Endothelial cell of umbilical vein (primary cell): ENCODE results near the gene MAP2K7. TPM values are rescaled to one million over a fixed set of nuclear protein-coding genes. Genes with fewer than 3 reads are reported as not detected.

Source experiments
- BruUV-seq: library from RNA; stranded (reverse); fragments of 400-500 nt; replicated peaks from 2 replicates; lab custom pipeline; 2021; lab: Mats Ljungman, UMichigan
- CTCF ChIA-PET: fragments of 300-600, 350-600 bp; sonication (Branson Sonifier 250); formaldehyde crosslinking; loops from one replicate; lab custom pipeline; 2021; ENCODE audit warnings: antibody characterized with exemption, inconsistent platforms; lab: Charles Lee
- POLR2A ChIA-PET: fragments of 300-600, 350-600 bp; sonication (Branson Sonifier 250); formaldehyde crosslinking; loops from one replicate; lab custom pipeline; 2021; ENCODE audit warnings: antibody characterized with exemption, inconsistent platforms; lab: Charles Lee
- DNase-seq: peaks from one replicate; pipeline ENCODE4 v3.0.0-alpha.2; 2011; ENCODE audit warnings: low read depth, low spot score
- FAIRE-seq: peaks from 2 replicates; lab custom pipeline; 2011; peaks lifted over from hg19 to GRCh38; lab: Jason Lieb, UNC
- H2AFZ ChIP-seq: 2 replicates; pipeline ENCODE4 v1.6.0; 2012; ENCODE audit warnings: low read depth, low read length, control low read depth, inconsistent platforms
- H3K27ac ChIP-seq: 2 replicates; pipeline ENCODE4 v1.5.1; 2011; ENCODE audit warnings: low read depth, mild to moderate bottlenecking, control low read depth, low read length, moderate library complexity; ENCODE audit not compliant: insufficient read depth
- H3K27me3 ChIP-seq, 2 experiments: 2 replicates each; pipeline versions ENCODE4 v1.6.0 to v1.6.1; 2011; ENCODE audit warnings: low read length in 2 of 2, mixed read lengths in 1 of 2; ENCODE audit not compliant: control insufficient read depth in 2 of 2, insufficient read depth in 2 of 2
- H3K36me3 ChIP-seq, 2 experiments: 2 replicates in 1 of 2; 3 replicates in 1 of 2; pipeline ENCODE4 v1.5.1; 2011; ENCODE audit warnings: low read length in 2 of 2, mild to moderate bottlenecking in 1 of 2, moderate library complexity in 1 of 2; ENCODE audit not compliant: control insufficient read depth in 2 of 2, insufficient read depth in 2 of 2; ENCODE audit errors: extremely low read depth in 1 of 2
- H3K4me1 ChIP-seq: 3 replicates; pipeline ENCODE4 v1.5.1; 2011; ENCODE audit warnings: mild to moderate bottlenecking, low read length; ENCODE audit not compliant: control insufficient read depth, insufficient read depth; ENCODE audit errors: extremely low read depth
- H3K4me2 ChIP-seq: 2 replicates; pipeline ENCODE4 v1.6.1; 2011; ENCODE audit warnings: low read length, control low read depth, mixed read lengths; ENCODE audit not compliant: insufficient read depth
- H3K4me3 ChIP-seq, 3 experiments: fragments of 200-600 bp in 1 of 3; sonication (generic), shearing (Covaris generic) in 1 of 3; replicated peaks in 1 of 3; 2 replicates each; pipeline ENCODE4 v1.5.1; 2011 to 2016; ENCODE audit warnings: control low read depth in 3 of 3, low read length in 3 of 3, mild to moderate bottlenecking in 2 of 3, inconsistent platforms in 1 of 3, low read depth in 1 of 3, moderate library complexity in 1 of 3; ENCODE audit not compliant: insufficient read depth in 1 of 3
- H3K79me2 ChIP-seq: 2 replicates; pipeline ENCODE4 v1.6.0; 2012; ENCODE audit warnings: low read length, inconsistent platforms; ENCODE audit not compliant: control insufficient read depth, insufficient read depth
- H3K9ac ChIP-seq: replicated peaks from 2 replicates; pipeline ENCODE3; 2011; ENCODE audit warnings: low read length, control low read depth; ENCODE audit not compliant: insufficient read depth; ENCODE audit errors: extremely low read depth
- H3K9me1 ChIP-seq: replicated peaks from 3 replicates; pipeline ENCODE4 v1.6.0; 2011; ENCODE audit warnings: mild to moderate bottlenecking, low read length; ENCODE audit not compliant: control insufficient read depth, insufficient read depth; ENCODE audit errors: extremely low read depth
- H3K9me3 ChIP-seq: replicated peaks from 2 replicates; pipeline ENCODE4 v1.5.1; 2012; ENCODE audit warnings: low read length, inconsistent platforms; ENCODE audit not compliant: control insufficient read depth, insufficient read depth
- H4K20me1 ChIP-seq: replicated peaks from 2 replicates; pipeline ENCODE3; 2011; ENCODE audit warnings: mild to moderate bottlenecking, low read length; ENCODE audit not compliant: control insufficient read depth, insufficient read depth; ENCODE audit errors: extremely low read depth
- CTCF ChIP-seq, 2 donors: IDR thresholded peaks; 1 replicate in 1 of 2; 2 replicates in 1 of 2; pipeline ENCODE4 v1.5.1; 2011; ENCODE audit warnings: low read length in 2 of 2, mild to moderate bottlenecking in 2 of 2, moderate library complexity in 2 of 2, control low read depth in 1 of 2, inconsistent platforms in 1 of 2, low read depth in 1 of 2; ENCODE audit not compliant: insufficient read depth in 1 of 2; ENCODE audit errors: extremely low read depth in 1 of 2
- EZH2 ChIP-seq: IDR thresholded peaks from 2 replicates; pipeline ENCODE4 v1.6.1; 2012; ENCODE audit warnings: borderline replicate concordance, low read depth, mild to moderate bottlenecking, moderate library complexity, low read length, inconsistent platforms; ENCODE audit not compliant: severe bottlenecking
- FOS ChIP-seq: IDR thresholded peaks from 2 replicates; pipeline ENCODE4 v1.6.1; 2011; ENCODE audit warnings: mild to moderate bottlenecking, low read length, moderate library complexity, borderline replicate concordance; ENCODE audit not compliant: insufficient read depth
- GATA2 ChIP-seq: IDR thresholded peaks from 2 replicates; pipeline ENCODE4 v1.7.0; 2011; ENCODE audit warnings: low read depth, mild to moderate bottlenecking, moderate library complexity, mixed read lengths, low read length; ENCODE audit not compliant: insufficient read length, insufficient read depth
- JUN ChIP-seq: IDR thresholded peaks from 2 replicates; pipeline ENCODE4 v1.6.1; 2011; ENCODE audit warnings: borderline replicate concordance, low read depth; ENCODE audit not compliant: insufficient read length, insufficient read depth
- MAX ChIP-seq: IDR thresholded peaks from 2 replicates; pipeline ENCODE4 v1.6.1; 2011; ENCODE audit not compliant: insufficient read depth, insufficient read length
- MYC ChIP-seq: IDR thresholded peaks from one replicate; pipeline ENCODE4 v1.6.1; 2011; ENCODE audit warnings: mild to moderate bottlenecking, low read depth, low read length
- POLR2A ChIP-seq: IDR thresholded peaks from 2 replicates; pipeline ENCODE4 v1.6.1; 2012; ENCODE audit warnings: low read depth, mild to moderate bottlenecking, control low read depth, low read length
- POLR2AphosphoS5 ChIP-seq: IDR thresholded peaks from 2 replicates; pipeline ENCODE4 v1.6.1; 2012; ENCODE audit warnings: low read depth, mild to moderate bottlenecking, control low read depth, low read length, moderate library complexity; ENCODE audit not compliant: insufficient read depth
- dilution Hi-C: fragments of 300-500 bp; cut with MboI; formaldehyde crosslinking; loops from one replicate; pipeline ENCODE4 v1.15.0; 2019; ENCODE audit warnings: low sequenced_read_pairs; ENCODE audit not compliant: extremely low pct_ligation_motif_present
- intact Hi-C: fragments of 100-400 bp; cut with micrococcal nuclease; formaldehyde crosslinking; loops from one replicate; pipeline ENCODE4 v1.10.0; 2022
- polyA plus RNA-seq, 4 experiments: library from polyadenylated mRNA; depleted of rRNA in 3 of 4; stranded (reverse) in 3 of 4; unstranded in 1 of 4; fragments of >200 nt; gene quantifications; 2 replicates each; pipeline versions ENCODE4 v1.2.1 to v1.2.3, GENCODE V29; 2011 to 2012; ENCODE audit warnings: missing spikeins in 1 of 4
- total RNA-seq: library from RNA; stranded (reverse); gene quantifications from 2 replicates; pipeline ENCODE4 v1.2.3, GENCODE V29; 2021

MAP2K7 gene
- total and polyA plus RNA-seq, 2 donors (not counting 3 experiments of a cell fraction or from before 2014, with no cell fraction given), result 13.8 to 36.0 TPM

DNA sequence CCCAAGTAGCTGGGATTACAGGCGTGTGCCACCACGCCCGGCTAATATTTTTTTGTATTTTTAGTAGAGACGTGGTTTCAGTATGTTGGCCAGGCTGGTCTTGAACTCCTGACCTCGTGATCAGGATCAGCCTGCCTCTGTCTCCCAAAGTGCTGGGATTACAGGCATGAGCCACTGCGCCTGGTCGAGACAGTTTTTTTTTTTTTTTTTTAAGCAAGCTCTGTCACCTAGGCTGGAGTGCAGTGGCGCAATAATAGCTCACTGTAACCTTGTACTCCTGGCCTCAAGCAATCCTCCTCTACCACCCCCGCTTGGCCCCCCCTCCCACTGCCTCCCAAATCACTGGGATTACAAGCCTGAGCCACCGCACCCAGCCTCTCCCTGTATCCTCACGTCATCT, 6.4 kb upstream of the MAP2K7 start:
- Histone ChIP-seq H3K27ac (no peak overlapping the region), H3K27me3 (no peaks in the 10 kb centered on the region), H3K9me3 (no peaks in the 10 kb centered on the region), H3K4me1 (no peaks in the 10 kb centered on the region), H3K79me2 (no peaks in the 10 kb centered on the region), H4K20me1 (no peaks in the 10 kb centered on the region), H3K9me1 (no peaks in the 10 kb centered on the region), H2AFZ (no peak overlapping the region), H3K9ac (no peak overlapping the region), H3K4me3 (no peak overlapping the region), H3K4me2 (no peak overlapping the region), H3K36me3 (no peaks in the 10 kb centered on the region)
- intact Hi-C loops (no loop called here), dilution Hi-C loops (no loop called here)
- ChIA-PET POLR2A (no interaction called here), CTCF (interaction anchor here (0.6 to 2.0 kb wide), 2 partner anchors 23 to 28 kb away, joined by 5 to 9 read pairs; partner anchors contain the start of gene SNAPC2)
- TF ChIP-seq GATA2 (no peak), EZH2 (no peak), MAX (no peak), CTCF (IDR thresholded peaks at IDR 0.05; ENCODE audit: extremely low read depth in 1 of 2, insufficient read depth in 1 of 2, low read depth in 1 of 2, low read length in 2 of 2) (no peak), POLR2A (no peak), POLR2AphosphoS5 (no peak), FOS (no peak), MYC (no peak), JUN (no peak)
- FAIRE-seq (no peak), DNase-seq (no peak)
- no TSS peak for BruUV-seq
